GM21528 (cell line): ENCODE data around the gene POU2F3.

Source experiments
- ATAC-seq: cut with Tn5 transposase; IDR thresholded peaks from one replicate; pipeline ENCODE4 v1.9.1; 2021; ENCODE audit warnings: mild to moderate bottlenecking, moderate library complexity; ENCODE audit not compliant: unreplicated experiment, low FRiP score

POU2F3 gene

GRCh38 chr11:120279502-120279901 lies 39.6 kb downstream of the POU2F3 start:
- no peak for ATAC-seq

GRCh38 chr11:120280600-120281051 lies 40.7 kb downstream of the POU2F3 start:
- ATAC-seq, result no peak

- ATAC-seq, result no peak
Observed at GRCh38 chr11:120281143-120281795, 41.3 kb downstream of the POU2F3 start.

- no peak for ATAC-seq
Observed at GRCh38 chr11:120283124-120283523, 43.2 kb downstream of the POU2F3 start.

- ATAC-seq, result no peak
Observed at GRCh38 chr11:120284272-120284671, 44.3 kb downstream of the POU2F3 start.

GRCh38 chr11:120285256-120285655 lies 45.3 kb downstream of the POU2F3 start:
- ATAC-seq, result no peak

- no peak for ATAC-seq
Observed at GRCh38 chr11:120288021-120288420, 48.1 kb downstream of the POU2F3 start.

GRCh38 chr11:120289426-120289825 lies 49.5 kb downstream of the POU2F3 start:
- no peak for ATAC-seq

GRCh38 chr11:120290956-120291355 lies 51.0 kb downstream of the POU2F3 start:
- ATAC-seq, result no peak

- ATAC-seq, result no peak
Observed at GRCh38 chr11:120293038-120293800, 53.3 kb downstream of the POU2F3 start.

GRCh38 chr11:120294096-120294495 lies 54.2 kb downstream of the POU2F3 start:
- no peak for ATAC-seq

GRCh38 chr11:120295099-120295498 lies 55.2 kb downstream of the POU2F3 start:
- no peak for ATAC-seq

GRCh38 chr11:120296554-120296953 lies 56.6 kb downstream of the POU2F3 start:
- ATAC-seq, result no peak

- no peak for ATAC-seq
Observed at GRCh38 chr11:120298461-120298860, 58.5 kb downstream of the POU2F3 start.

- no peak for ATAC-seq
Observed at GRCh38 chr11:120302001-120302805, 62.3 kb downstream of the POU2F3 start.

GRCh38 chr11:120303004-120303637 lies 63.2 kb downstream of the POU2F3 start:
- no peak for ATAC-seq

- no peak for ATAC-seq
Observed at GRCh38 chr11:120304526-120304925, 64.6 kb downstream of the POU2F3 start.

GRCh38 chr11:120305286-120305685 lies 65.3 kb downstream of the POU2F3 start:
- no peak for ATAC-seq

GRCh38 chr11:120306519-120307242 lies 66.7 kb downstream of the POU2F3 start:
- no peak for ATAC-seq

GRCh38 chr11:120307476-120307875 lies 67.5 kb downstream of the POU2F3 start:
- no peak for ATAC-seq
